Vagina (tissue), 2 donors: ENCODE results near the gene MMD2.

Source experiments
- POLR2AphosphoS5 ChIP-seq, 2 donors: sonication (generic); formaldehyde crosslinking; IDR thresholded peaks; one replicate each; pipeline ENCODE4 v1.9.0; 2017; ENCODE audit warnings: antibody characterized with exemption in 2 of 2, mild to moderate bottlenecking in 2 of 2, low read depth in 1 of 2; ENCODE audit not compliant: insufficient read depth in 1 of 2
- TF ChIP-seq, protein P1 (sequence below), 3 experiments: fragments of 450-650 bp in 2 of 3; fragments of 200-600 bp in 1 of 3; sonication (generic) in 1 of 3; IDR thresholded peaks; one replicate each; pipeline ENCODE4 v1.5.1; 2017 to 2019; ENCODE audit warnings: antibody characterized with exemption in 3 of 3, mild to moderate bottlenecking in 2 of 3, moderate library complexity in 2 of 3

DNA sequence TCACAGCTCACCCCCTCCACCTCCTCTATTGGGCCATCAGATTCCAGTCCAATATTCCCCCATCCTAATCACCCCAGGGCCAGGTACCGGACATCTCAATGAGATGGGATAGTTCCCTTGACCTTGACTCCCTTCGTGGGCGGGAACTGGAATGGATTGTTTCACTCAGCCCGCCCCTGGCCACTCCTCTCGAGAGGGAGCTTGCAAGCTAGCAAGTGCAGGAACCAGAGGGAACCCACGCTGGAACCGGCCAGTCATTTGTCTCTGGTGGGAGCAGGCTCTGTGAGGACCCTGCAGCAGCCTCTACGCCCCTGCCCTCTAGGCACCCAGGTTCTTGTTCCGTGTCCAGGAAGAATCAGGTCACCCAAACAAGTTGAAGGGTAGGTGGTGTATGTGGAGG, 64.5 kb downstream of the MMD2 start:
- TF ChIP-seq, protein P1, sequence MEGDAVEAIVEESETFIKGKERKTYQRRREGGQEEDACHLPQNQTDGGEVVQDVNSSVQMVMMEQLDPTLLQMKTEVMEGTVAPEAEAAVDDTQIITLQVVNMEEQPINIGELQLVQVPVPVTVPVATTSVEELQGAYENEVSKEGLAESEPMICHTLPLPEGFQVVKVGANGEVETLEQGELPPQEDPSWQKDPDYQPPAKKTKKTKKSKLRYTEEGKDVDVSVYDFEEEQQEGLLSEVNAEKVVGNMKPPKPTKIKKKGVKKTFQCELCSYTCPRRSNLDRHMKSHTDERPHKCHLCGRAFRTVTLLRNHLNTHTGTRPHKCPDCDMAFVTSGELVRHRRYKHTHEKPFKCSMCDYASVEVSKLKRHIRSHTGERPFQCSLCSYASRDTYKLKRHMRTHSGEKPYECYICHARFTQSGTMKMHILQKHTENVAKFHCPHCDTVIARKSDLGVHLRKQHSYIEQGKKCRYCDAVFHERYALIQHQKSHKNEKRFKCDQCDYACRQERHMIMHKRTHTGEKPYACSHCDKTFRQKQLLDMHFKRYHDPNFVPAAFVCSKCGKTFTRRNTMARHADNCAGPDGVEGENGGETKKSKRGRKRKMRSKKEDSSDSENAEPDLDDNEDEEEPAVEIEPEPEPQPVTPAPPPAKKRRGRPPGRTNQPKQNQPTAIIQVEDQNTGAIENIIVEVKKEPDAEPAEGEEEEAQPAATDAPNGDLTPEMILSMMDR (IDR thresholded peaks at IDR 0.05) = no peak
- TF ChIP-seq POLR2AphosphoS5 (IDR thresholded peaks at IDR 0.05; ENCODE audit: insufficient read depth in 1 of 2, low read depth in 1 of 2) = no peak
